HG02938 (cell line): ENCODE measurements around the gene PRMT1.

Experiments used
- ATAC-seq: cut with Tn5 transposase; IDR thresholded peaks from one replicate; pipeline ENCODE4 v1.9.1; 2021; ENCODE audit warnings: mild to moderate bottlenecking, moderate library complexity; ENCODE audit not compliant: unreplicated experiment

The PRMT1 gene

GRCh38 chr19:49667473-49667872, 9.6 kb upstream of the PRMT1 start:
- no peak for ATAC-seq

GRCh38 chr19:49669516-49669915, 7.6 kb upstream of the PRMT1 start:
- no peak for ATAC-seq

GRCh38 chr19:49672131-49672919, 4.7 kb upstream of the PRMT1 start:
- no peak for ATAC-seq

GRCh38 chr19:49676136-49676783, 811 bp upstream of the PRMT1 start:
- peak; percentile 11 for ATAC-seq

GRCh38 chr19:49676784-49677230, 264 bp upstream of the PRMT1 start:
- ATAC-seq: peak; percentile 69

- no peak for ATAC-seq
Observed at GRCh38 chr19:49677901-49678674, 1.0 kb downstream of the PRMT1 start.

GRCh38 chr19:49678985-49679770, 2.1 kb downstream of the PRMT1 start:
- ATAC-seq: no peak

- no peak for ATAC-seq
Observed at GRCh38 chr19:49679771-49680413, 2.8 kb downstream of the PRMT1 start.

GRCh38 chr19:49680421-49681351, 3.6 kb downstream of the PRMT1 start:
- no peak for ATAC-seq

- ATAC-seq: no peak
Observed at GRCh38 chr19:49681830-49682229, 4.8 kb downstream of the PRMT1 start.

- ATAC-seq: no peak
Observed at GRCh38 chr19:49682274-49682673, 5.2 kb downstream of the PRMT1 start.

- no peak for ATAC-seq
Observed at GRCh38 chr19:49683814-49684250, 6.8 kb downstream of the PRMT1 start.

GRCh38 chr19:49684251-49684982, 7.3 kb downstream of the PRMT1 start:
- ATAC-seq: no peak

GRCh38 chr19:49684983-49685553, 8.0 kb downstream of the PRMT1 start:
- ATAC-seq: no peak

- no peak for ATAC-seq
Observed at GRCh38 chr19:49685845-49686332, 8.8 kb downstream of the PRMT1 start.

GRCh38 chr19:49686503-49687088, 9.5 kb downstream of the PRMT1 start:
- ATAC-seq: no peak

- ATAC-seq: no peak
Observed at GRCh38 chr19:49687150-49687549, 10.1 kb downstream of the PRMT1 start.
